AG04450 (cell line): ENCODE results near the gene C19orf81. TPM values are rescaled to one million over a fixed set of nuclear protein-coding genes. Genes with fewer than 3 reads are reported as not detected.
"Not testable (repeated sequence)": the region's sequence is repeated elsewhere in the genome, so short reads cannot be mapped to it uniquely, and the experiment has no call there.

Experiments used
- CTCF ChIA-PET: fragments of 300-600, 350-600 bp; formaldehyde crosslinking; extraction: SDS; loops from one replicate; lab custom pipeline; 2022; ENCODE audit warnings: antibody characterized with exemption, inconsistent platforms; lab: Charles Lee
- POLR2A ChIA-PET: fragments of 350-600 bp; formaldehyde crosslinking; extraction: SDS; loops from one replicate; lab custom pipeline; 2021; ENCODE audit warnings: antibody characterized with exemption, inconsistent platforms; lab: Yijun Ruan, JAX
- DNase-seq: peaks from one replicate; pipeline ENCODE4 v3.0.0-alpha.2; 2011; ENCODE audit warnings: low read depth, low spot score
- H3K27ac ChIP-seq: one replicate; pipeline ENCODE4 v1.5.1; 2012; ENCODE audit warnings: low read depth, low read length, control low read depth
- H3K27me3 ChIP-seq: one replicate; pipeline ENCODE4 v1.6.0; 2012; ENCODE audit warnings: low read length; ENCODE audit not compliant: control insufficient read depth, insufficient read depth
- H3K4me3 ChIP-seq: 2 replicates; pipeline ENCODE4 v1.5.1; 2011; ENCODE audit warnings: mild to moderate bottlenecking, low read depth, low read length, control low read depth
- H3K9me3 ChIP-seq: 2 replicates; pipeline ENCODE4 v1.5.1; 2012; ENCODE audit warnings: low read length; ENCODE audit not compliant: control insufficient read depth, insufficient read depth
- polyA minus RNA-seq: library from RNA; depleted of rRNA, polyadenylated mRNA; stranded (reverse); fragments of >200 nt; gene quantifications from 2 replicates; pipeline ENCODE4 v1.2.3, GENCODE V29; 2011; rRNA and poly(A)+ RNA removed
- polyA plus RNA-seq: library from polyadenylated mRNA; depleted of rRNA; stranded (reverse); fragments of >200 nt; gene quantifications from 2 replicates; pipeline ENCODE4 v1.2.3, GENCODE V29; 2011; rRNA removed
- TF ChIP-seq, protein P1 (sequence below): IDR thresholded peaks from 2 replicates; pipeline ENCODE4 v1.5.1; 2011; ENCODE audit warnings: low read depth, low read length, control low read depth, inconsistent platforms

The C19orf81 gene
- polyA plus RNA-seq (not detected in 2 replicates), polyA minus RNA-seq (not detected in 2 replicates)

DNA sequence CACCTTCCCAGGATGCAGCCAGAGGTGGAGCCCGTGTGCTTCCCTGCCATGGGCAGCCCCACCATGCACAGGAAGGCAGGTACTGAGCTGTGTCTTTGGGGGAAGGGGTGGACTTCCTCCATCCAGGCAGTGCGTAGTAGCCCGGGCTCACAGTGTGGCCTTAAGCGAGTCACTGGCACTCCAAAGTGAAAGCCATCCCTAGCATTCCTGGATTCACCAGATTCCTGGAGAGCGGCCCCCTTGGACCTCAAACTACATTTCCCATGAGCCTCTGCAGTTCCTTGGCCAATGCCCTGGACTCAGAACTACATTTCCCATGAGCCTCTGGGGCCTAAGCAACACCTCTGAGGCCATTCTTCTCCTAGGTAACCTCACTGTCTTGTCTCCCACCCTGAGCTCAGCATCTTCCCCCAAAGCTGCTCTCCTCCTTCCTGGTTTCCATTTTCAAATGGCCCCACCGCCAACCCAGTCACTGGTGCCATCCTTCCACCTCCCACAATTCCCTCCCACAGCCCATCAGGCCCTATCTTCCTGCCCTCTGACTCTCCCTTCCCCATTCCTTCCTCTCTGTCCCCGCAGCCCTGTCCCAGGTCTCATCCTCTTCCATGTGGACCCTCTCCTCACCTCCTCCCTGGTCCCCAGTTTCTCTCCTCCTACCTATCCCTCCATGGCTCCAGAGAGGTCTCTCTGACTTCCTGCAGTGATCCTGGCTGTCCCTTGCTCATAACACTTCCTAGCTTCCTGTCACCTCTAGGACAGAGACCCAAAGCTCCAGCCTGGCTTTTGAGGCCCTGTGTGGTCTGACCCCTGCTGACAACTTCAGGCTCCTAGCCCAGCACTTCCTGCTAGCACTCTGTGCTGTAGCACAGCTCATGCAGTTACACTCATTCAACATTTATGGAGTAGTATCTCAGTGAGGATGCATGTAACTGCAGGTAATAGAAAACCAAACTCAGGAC lies at the start of gene C19orf81:
C19orf81 (plus strand) TSS at position 13 of the 959 bp plus-strand sequence; CDS start at position 13, 0 bp downstream.
- Histone ChIP-seq H3K27me3 (peaks cover 3% of the 10 kb centered on the region), H3K4me3 (no peak within 1 kb of the TSS), H3K27ac (no peak within 1 kb of the TSS), H3K9me3 (no peaks in the 10 kb centered on the region)
- ChIA-PET CTCF (no interaction called here), POLR2A (no interaction called here)
- DNase-seq: no peak
- TF ChIP-seq, protein P1, sequence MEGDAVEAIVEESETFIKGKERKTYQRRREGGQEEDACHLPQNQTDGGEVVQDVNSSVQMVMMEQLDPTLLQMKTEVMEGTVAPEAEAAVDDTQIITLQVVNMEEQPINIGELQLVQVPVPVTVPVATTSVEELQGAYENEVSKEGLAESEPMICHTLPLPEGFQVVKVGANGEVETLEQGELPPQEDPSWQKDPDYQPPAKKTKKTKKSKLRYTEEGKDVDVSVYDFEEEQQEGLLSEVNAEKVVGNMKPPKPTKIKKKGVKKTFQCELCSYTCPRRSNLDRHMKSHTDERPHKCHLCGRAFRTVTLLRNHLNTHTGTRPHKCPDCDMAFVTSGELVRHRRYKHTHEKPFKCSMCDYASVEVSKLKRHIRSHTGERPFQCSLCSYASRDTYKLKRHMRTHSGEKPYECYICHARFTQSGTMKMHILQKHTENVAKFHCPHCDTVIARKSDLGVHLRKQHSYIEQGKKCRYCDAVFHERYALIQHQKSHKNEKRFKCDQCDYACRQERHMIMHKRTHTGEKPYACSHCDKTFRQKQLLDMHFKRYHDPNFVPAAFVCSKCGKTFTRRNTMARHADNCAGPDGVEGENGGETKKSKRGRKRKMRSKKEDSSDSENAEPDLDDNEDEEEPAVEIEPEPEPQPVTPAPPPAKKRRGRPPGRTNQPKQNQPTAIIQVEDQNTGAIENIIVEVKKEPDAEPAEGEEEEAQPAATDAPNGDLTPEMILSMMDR: no peak

DNA sequence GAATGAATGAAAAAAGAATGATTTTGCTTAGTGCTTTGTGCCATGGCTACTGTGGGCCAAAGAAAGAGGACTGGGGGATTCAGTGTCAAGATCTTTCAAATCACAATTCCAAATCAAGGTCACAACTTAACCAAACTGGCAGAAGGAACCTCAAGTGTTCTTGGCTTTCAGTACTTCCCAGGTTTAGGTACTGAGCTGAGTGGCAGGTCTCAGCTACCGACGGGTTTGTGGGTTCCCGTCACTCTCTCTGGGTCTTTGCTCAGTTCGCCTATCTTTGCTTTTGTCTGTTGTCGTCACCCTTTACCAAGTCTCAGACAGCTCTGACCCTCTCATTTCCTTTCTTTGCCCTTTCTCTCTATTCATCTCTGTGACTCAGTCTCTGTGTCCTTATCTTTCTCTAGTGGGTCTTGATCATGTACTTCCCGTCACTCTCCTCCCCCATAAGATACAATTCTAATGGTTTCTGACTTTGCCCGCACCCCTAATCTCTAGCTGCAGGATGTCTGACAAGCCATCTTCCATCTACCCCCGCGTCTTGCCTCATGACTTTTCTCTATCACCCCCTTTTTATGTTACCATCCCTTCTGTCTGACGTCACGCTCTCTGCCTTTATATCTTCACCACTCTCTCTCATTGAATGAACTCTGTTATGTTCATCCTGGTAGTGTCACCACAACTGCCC lies 47.7 kb upstream of the C19orf81 start:
- H3K27ac ChIP-seq: no peak overlapping the region
- ChIA-PET CTCF (interaction anchor here (0.6 kb wide), 1 partner anchor 46 kb away, joined by 8 read pairs; no protein-coding TSS in a partner anchor), POLR2A (no interaction called here)
- H3K27me3 ChIP-seq: peaks cover 4% of the 10 kb centered on the region
- no peak for DNase-seq
- H3K4me3 ChIP-seq: no peak overlapping the region
- TF ChIP-seq, protein P1: no peak
- H3K9me3 ChIP-seq: peaks cover 7% of the 10 kb centered on the region

DNA sequence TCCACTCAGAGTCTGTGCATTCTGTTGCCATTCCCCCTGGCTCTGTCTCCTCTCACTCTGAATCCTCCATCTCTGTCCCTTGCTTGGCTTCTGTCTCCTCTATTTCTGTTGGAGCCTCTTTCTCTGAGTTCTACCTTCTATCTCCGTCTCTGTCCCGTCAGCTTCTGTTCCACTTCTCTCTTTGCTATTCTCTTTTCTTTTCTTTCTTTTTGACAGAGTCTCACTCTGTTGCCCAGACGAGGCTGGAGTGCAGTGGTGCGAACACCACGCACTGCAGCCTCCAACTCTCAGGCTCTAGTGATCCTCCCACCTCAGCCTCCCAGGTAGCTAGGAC lies 47.2 kb upstream of the C19orf81 start:
- Histone ChIP-seq H3K27ac (no peak overlapping the region), H3K4me3 (no peak overlapping the region), H3K9me3 (peaks cover 11% of the 10 kb centered on the region), H3K27me3 (peaks cover 4% of the 10 kb centered on the region)
- DNase-seq: no peak
- ChIA-PET POLR2A (no interaction called here), CTCF (interaction anchor here (0.6 kb wide), 1 partner anchor 46 kb away, joined by 8 read pairs; no protein-coding TSS in a partner anchor)
- TF ChIP-seq, protein P1: no peak

DNA sequence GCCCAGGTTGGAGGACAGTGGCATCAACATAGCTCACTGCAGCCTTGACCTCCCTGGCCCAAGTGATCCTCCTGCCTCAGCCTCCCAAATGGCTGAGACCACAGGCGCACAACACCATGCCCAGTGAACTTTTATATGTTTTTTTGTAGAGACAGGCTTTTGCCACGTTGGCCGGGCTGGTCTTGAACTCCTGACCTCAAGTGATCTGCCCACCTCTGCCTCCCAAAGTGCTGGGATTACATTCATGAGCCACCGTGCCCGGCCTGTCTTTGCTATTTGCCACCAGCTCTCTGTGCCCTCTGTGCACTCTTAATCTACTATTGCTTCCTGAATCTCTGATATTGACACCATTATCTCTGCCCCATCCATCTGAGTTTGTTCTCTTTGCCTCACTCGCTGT lies 46.7 kb upstream of the C19orf81 start:
- peaks cover 15% of the 10 kb centered on the region for H3K9me3 ChIP-seq
- no peak for DNase-seq
- POLR2A ChIA-PET: no interaction called here
- no peak overlapping the region for H3K27ac ChIP-seq
- TF ChIP-seq, protein P1: no peak
- CTCF ChIA-PET: no interaction called here
- H3K27me3 ChIP-seq: peaks cover 4% of the 10 kb centered on the region
- no peak overlapping the region for H3K4me3 ChIP-seq

DNA sequence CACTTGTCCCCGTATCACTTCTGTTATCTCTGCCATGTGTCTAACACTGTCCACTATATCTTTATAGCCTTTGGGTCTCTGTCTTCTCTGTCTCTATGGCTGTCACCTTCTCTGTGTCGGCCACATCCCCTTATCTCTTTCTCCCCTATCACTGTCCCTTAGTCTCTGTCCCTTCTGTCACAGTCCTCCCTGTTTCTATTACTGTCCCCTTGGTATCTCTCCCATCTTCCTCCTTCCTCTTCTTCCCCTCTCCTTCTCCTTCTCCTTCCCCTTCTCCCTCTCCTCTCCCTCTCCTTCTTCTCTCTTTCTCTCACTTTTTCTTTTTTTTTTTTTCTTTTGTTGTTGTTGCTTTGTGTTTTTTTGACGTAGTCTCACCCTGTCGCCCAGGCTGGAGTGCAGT lies 46.3 kb upstream of the C19orf81 start:
- Histone ChIP-seq H3K27ac (no peak overlapping the region), H3K4me3 (no peak overlapping the region), H3K9me3 (peaks cover 19% of the 10 kb centered on the region), H3K27me3 (peaks cover 4% of the 10 kb centered on the region)
- ChIA-PET POLR2A (no interaction called here), CTCF (no interaction called here)
- TF ChIP-seq, protein P1: no peak
- DNase-seq: no peak

DNA sequence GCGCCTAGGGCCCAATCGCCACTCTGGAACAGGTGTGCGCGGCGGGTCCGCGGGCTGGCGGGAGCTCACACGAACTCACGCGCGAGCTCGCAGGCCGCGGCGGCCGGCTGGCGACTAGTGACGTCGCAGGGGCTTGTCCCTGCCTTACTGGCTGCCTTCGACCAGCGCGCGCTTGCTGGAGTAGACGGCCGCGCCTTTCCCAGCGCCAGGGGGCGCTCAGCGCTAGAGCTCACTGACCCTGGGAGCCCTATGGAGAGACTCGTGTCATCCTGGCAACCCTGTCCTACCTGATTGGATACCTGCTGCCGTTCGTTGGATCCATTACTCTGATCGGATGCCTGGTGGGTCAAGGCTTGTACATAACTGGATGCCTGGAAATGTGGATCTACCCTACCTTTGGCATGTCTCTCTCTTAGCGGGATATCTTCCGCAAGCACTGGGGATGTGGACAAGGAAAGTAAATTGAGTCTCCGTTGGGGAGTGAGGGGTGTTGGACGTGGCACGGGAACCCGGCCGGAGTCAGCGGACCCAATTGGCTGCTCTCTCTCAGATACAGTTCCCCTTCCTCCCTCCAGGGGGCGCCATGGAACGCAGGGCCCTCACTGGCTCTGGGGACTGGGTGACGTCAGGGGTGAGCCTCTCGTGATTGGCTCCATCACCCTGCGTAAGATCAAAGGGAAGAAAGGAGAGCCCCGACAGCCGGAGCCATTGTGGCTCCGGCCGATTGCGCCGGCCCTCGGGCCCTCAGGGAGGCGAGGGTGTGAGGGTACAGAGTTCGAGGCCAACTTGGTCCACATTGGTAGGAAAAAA lies 44.8 kb upstream of the C19orf81 start:
- CTCF ChIA-PET, DNase-seq, POLR2A ChIA-PET, H3K4me3 ChIP-seq, H3K27me3 ChIP-seq, H3K27ac ChIP-seq: not testable (repeated sequence)
- peaks cover 25% of the 10 kb centered on the region for H3K9me3 ChIP-seq
